Daoy (cell line): ENCODE results near the gene KCTD10. TPM values are rescaled to one million over a fixed set of nuclear protein-coding genes. Genes with fewer than 3 reads are reported as not detected.
A peak's percentile ranks its signal among the peaks of the same experiment; 100 is the strongest.
"Not testable (repeated sequence)": the region's sequence is repeated elsewhere in the genome, so short reads cannot be mapped to it uniquely, and the experiment has no call there.

Experiments used
- DNase-seq: peaks from one replicate; pipeline ENCODE4 v3.0.0-alpha.2; 2015; ENCODE audit warnings: low read depth
- total RNA-seq: library from RNA; depleted of rRNA; stranded (reverse); fragments of >200 nt; shearing (Covaris generic); gene quantifications from 2 replicates; pipeline ENCODE4 v1.2.3, GENCODE V29; 2014

The KCTD10 gene
- total RNA-seq, 1 experiment from 2014 or later = 53.1 TPM

GRCh38 chr12:109473526-109474270 lies 3.4 kb downstream of the KCTD10 start:
- not testable (repeated sequence) for DNase-seq

- no peak for DNase-seq
These were observed 4.1 kb downstream of the KCTD10 start for GRCh38 chr12:109473006-109473405.

DNA sequence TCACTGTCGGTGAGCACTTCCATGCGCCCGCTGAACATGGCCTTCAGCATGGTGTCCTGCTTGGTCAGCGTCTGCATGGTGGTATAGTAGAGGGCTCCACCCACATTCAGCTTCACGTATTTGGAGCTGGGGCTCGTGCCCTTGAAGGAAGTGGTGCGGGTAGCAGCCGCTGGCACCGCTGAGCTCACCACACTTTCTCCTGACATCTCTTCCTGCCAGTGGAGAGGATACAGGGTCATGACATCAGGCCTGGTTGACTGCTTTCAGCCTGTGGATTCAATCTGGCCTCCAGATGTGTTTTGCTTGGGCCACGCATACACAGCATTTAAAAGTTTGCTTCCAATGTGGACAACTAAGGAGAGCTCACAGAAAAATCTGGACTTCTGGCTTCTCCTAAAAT lies 7.6 kb downstream of the KCTD10 start:
- DNase-seq = no peak

GRCh38 chr12:109467978-109468676 lies 9.0 kb downstream of the KCTD10 start:
- DNase-seq = no peak

- DNase-seq = no peak
These were observed 10.3 kb downstream of the KCTD10 start for GRCh38 chr12:109466821-109467220.

DNA sequence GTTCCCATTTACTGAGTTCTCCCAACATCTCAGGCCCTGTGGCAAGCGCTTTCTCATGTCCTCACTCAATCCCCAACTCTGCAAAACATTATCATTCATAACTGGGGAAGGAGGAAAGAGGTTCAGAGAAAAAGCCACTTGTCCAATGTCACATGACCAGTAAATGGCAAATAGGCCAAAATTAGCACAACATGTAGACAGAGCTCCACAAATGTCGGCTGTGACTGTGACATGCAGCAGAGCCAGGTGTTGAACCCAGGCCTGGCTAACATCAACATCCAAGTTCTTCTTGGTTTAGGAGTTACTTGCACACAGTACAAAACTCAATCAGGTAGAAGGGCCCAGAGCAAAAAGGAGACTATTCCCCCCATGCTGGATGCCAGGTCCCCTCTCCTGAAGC lies 10.8 kb downstream of the KCTD10 start:
- DNase-seq = no peak

- DNase-seq = peak; percentile 9
These were observed 12.3 kb downstream of the KCTD10 start for GRCh38 chr12:109464642-109465351.

DNA sequence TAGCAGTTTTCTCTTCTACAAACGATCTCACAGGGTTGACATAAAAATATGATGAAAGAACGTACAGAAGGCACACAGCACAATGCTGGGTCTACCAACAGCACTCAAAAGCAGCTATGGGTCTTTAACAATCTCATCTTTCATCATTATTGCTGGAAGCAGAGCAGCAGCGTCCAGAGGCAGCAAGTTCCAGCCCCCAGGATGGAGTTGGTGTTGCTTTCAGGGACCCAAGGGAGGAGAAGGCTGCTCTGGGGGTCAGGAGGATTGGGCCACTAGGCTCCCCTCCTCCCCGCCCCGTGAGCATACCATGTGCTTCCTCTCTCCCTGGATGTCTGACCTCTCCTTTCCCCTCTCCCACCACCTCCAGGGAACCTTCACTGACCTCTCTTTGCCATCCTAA lies 13.3 kb downstream of the KCTD10 start:
- DNase-seq = peak; percentile 25

DNA sequence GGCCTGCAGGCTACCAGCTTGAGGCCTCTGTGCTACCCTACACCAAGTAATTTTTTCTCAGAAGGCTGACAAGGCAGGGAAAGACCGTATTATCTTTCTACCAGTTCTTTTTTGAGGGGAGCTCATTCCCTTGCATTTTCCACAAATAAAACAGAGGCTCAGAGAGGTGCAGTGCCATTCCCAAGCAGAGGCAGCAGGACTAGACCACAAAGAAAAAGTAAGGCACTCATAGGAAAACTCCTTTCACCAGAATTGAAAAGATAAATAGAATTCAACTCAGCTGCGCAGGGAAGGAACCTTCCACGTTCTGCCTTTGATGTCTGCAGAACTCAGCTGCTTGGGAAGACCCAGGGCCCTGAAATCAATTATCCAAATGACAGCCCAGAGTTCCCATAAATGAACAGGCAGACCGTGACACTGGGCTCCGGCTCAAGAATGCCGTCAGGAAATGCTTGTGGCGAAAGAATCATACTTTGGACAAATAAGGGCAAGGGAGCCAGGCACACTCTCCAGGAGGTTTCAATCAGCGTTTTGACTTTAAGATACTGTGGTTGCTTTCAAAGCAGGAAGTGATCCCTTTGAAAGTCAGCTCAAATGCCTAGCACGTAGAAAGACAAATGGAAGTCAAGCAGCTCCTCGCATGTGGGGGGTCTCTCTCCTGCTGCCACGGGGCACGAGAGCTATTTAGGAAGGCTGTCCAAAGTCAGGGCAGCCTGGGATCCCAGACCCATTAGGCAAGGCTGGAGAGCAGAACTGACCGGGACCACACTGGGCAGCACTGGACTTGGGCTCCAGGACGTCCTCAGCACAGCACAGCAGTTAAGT lies 14.0 kb downstream of the KCTD10 start:
- peak; percentile 95 for DNase-seq

DNA sequence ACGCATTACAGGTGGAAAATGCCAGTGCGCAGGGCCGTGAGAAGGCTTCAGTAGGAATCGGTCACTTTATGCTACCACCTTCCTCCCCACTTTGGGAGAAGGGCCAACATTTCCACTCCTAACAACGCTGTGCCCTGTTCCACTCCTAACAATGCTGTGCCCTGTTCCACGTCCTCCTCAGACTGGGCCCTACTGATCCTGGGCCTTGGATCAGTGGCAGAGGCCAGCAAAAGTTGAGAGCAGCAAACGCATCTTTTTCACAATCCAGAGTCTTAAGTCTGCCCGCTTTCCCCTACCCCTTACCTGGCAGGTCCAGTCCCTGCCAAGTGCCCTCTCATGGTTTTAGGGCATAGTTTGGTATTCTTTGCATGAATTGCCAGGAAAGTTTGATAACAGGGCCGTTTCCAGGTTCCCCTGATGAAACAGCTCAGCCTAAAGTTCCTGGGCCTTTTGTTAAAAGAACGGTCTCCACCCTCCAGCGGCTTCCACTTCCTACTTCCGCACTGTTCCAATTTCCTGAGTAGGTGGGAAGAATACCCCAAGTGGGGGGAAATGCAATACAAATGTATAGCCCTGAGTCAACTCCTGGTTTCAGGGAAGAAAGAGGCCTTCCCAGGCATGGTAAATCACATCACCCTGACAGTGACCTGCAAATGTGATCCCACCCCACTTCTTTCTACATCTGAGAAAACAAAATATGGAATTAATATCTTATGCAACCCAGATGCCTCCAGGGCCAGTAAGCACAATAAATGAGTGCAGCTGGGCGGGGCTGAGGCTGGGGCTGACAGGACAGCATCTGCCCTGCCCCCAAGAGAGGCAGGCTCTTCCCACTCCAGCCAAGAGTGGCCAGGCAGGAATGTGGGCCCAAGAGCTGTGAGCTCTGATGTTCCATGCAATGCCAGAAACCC lies 15.0 kb downstream of the KCTD10 start:
- peak; percentile 88 for DNase-seq

GRCh38 chr12:109461049-109461845 lies 15.9 kb downstream of the KCTD10 start:
- peak; percentile 60 for DNase-seq

DNA sequence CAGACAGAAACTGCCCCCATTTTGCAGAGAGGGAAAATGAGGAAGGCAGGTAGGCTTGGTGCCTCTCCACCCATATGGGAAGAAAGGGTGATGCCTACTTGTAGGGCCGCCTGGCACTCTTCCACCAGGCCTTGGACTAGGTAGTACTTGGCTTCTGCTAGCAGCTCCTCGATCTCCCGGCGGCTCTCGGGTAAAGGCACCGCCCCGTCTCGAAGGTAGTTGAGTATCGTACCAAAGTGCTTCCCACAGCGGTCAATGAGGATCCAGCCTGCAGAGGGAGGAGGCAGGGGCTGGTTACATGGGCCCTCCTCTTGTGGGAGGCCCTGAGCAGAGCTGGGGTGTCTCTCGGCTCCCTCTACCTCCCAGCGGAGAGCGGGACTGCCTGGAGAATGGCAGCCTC lies 16.6 kb downstream of the KCTD10 start:
- DNase-seq = no peak

GRCh38 chr12:109459247-109459646 lies 17.9 kb downstream of the KCTD10 start:
- DNase-seq = no peak

DNA sequence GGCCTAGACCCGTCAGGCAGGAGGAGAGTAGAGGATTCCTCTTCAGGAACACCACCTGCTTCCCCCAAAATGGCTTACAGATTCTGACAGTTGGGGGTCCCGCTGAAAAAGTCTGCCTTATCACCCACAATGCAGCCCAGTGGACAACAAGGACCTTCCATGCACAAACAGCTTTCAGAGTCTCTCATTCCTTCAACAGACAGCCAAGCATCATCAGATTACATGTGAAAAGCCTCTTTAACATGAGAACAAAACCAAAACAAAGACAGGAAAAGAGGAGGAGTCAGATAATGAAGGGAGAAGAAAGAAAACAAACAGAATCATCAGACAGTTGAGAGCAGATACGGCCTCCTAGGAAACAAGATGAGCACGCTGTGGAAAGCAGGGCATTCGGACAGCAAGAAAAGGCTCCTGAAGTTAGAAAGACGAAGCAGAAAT lies 18.3 kb downstream of the KCTD10 start:
- peak; percentile 18 for DNase-seq

DNA sequence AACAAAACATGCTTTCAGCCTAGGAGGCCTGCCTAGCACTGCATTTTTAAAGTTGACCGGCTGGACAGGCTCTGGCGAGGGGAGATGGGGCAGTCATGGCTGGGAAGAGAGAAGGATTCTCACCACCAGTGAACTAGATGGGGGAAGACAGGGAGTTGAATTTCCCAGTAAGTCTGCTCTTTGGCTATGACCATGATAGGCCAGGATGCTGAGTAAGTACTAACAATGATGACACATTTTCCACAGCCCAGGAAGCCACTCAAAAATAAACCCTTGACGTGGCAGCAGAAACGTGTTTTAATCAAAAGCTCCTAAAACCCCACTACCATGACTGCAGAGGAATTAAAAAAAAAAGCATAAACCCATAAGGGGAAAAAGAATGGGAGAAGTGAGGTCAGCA lies 19.0 kb downstream of the KCTD10 start:
- peak; percentile 21 for DNase-seq

DNA sequence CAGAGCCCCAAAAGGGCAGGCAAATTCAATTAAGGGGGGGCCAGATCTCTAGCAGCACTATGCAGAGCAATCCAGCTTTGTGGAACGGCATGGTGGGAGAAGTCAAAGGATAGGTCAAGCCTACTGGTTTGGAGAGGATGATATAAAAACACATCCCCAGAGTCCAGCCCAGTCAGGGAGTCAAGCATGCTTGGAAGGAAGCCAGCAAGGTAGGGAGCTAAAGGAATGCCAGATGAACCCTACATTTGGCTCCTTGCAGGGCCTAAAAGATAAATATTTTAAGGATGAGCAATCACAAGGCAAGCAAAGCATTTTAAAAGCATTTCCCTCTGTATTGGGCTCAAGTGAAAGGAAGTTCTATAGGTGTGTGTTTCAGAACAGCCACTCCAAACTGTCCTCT lies 21.4 kb downstream of the KCTD10 start:
- DNase-seq = no peak

- DNase-seq = no peak
These were observed 24.6 kb downstream of the KCTD10 start for GRCh38 chr12:109452489-109452888.

DNA sequence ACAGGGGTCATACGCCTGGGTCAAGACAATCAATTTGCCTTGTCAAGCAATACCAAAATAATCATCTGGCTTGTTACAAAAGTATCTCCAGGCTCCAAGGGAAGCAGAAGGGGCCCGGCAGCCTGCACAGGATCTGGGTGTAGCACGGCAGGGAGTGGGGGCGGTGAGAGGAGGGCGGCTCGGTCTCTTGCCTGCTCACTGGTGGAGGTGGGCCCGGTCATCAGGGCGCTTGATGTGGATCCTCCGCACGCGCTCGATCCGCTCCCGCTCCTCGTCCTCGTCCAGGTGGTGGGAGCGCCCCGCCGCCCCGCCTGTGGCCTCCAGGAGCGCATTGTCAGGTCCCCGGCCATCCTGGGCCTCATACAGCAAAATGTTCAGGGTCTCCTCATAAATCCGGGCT lies 25.7 kb downstream of the KCTD10 start:
- DNase-seq = no peak

GRCh38 chr12:109450980-109451379 lies 26.1 kb downstream of the KCTD10 start:
- DNase-seq = no peak
